Stimulated activated CD8-positive, alpha-beta memory T cell treated with anti-CD3 and anti-CD28 coated beads, Interleukin-15, amount 100 ng/mL, for 1 hour (primary cell): ENCODE data around the gene ASB6.
"Not testable (repeated sequence)": the region's sequence is repeated elsewhere in the genome, so short reads cannot be mapped to it uniquely, and the experiment has no call there.

ENCODE experiments used
- DNase-seq: peaks from one replicate; pipeline ENCODE4 v3.0.0-alpha.2; 2020; ENCODE audit warnings: low read depth

ASB6 gene

DNA sequence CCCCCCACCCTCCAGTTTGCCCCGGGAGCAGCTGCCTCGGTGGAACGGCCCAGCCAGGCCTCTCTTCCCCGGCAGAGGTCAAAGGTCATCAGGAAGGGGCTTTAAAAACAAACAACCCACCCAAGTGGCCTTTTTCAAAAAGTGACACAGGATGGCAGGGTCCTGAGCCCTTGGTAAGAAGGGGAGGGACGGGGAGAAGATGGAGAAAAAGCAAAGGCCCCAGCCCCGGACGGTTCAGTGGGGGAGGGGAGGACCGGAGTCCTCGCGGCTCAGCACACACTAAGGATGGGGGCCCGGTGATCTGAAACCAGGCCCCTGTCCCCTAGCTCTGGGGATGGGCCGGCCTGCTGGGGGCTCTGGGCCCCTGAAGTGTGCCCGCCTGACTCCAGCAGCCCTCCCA lies 24.6 kb upstream of the ASB6 start:
- DNase-seq = no peak

DNA sequence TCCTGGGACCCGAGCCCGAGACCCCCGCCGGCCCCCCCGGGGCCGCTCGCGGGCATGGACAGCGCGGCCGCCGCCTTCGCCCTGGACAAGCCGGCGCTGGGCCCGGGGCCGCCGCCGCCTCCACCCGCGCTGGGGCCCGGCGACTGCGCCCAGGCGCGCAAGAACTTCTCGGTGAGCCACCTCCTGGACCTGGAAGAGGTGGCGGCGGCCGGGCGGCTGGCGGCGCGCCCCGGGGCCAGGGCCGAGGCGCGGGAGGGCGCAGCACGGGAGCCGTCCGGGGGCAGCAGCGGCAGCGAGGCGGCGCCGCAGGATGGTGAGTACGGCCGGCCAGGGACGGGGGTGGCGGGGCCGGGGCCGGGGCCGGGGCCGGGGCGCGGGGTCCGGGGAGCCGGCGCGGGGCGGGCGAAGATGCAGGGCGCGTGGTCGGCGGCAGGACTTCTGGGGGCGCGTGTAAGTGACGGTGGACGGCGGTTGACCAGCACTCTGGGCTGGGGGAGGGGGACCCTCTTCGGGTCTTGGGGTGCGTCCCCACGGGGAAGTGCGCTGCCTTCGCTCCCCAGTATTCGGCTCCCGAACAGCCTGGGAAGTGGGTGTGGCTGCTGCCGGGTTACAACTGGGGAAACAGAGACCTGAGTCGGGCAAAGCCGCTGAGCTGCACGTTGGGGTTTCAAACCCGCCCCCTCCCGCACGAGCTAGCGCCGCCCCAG lies 24.0 kb upstream of the ASB6 start:
- no peak for DNase-seq

DNA sequence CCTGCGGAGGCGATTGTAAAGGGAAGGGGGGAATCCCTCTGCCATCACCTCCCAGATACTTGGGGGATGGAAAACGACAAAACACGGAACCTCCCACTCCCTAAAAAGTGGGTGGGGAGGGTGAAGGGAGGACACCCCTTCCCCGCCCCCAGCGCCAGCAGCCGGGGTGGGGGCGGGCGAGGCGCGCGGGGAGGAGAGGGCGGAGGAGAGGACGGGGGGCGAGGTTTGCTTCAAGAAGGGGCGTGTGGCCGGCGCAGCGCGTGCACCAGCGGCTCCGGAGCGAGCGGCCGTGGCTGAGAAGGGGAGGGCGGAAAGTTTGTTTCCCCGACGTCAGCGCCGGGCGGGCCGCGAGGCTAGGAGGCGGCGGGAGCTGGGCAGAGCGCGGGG lies 23.4 kb upstream of the ASB6 start, which contains the start of gene PRRX2:
Gene PRRX2, plus strand, starts transcription at position 259 of the 387 bp plus-strand sequence. CDS start 221 bp downstream, outside the sequence.
- no peak for DNase-seq

DNA sequence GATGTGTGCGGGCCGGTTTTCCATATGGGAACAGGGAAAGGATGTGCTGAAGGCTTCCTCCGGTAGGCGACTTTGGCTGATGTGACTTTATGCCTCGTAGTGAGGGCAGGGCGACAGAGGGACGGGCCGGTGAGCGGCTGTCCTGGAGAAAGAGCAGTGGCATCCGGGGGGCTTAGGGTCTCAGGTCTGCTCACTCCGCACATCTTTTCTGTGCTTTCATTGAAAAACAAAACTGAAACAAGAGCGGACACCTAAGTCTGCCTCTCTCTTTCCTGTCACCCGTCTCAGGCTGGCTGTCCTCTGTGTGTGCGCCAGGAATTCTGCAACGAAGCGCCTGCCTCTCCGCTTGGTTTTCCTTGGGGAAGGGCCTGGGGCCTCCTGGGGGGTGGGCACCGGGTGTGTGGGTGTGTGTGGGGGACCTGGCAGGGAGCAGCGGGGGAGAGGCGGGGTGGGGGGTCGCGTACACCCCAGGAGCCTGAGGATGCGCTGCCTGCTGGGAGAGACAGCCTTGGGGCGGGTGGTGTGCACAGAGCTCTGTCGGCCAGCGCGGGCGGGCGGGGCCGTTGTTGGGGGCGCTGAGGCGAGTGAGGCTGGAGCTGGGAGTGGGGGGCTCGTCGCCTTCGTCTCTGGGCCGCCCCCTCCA lies 22.9 kb upstream of the ASB6 start:
- DNase-seq = no peak

DNA sequence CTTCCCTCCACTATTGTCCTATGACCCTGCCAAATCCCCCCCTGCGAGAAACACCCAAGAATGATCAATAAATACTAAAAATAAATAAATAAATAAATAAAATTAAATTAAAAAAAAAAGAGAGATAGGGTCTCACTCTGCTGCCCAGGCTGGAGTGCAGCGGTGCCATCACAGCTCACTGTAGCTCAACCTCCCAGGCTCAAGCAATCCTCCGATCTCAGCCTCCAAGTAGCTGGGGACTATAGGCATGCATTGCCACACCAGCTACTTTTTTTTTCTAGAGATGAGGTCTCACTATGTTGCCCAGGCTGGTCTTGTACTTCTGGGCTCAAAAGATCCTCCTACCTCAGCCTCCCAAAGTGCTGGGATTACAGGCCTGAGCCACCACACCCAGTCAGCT lies 20.3 kb upstream of the ASB6 start:
- DNase-seq = not testable (repeated sequence)

DNA sequence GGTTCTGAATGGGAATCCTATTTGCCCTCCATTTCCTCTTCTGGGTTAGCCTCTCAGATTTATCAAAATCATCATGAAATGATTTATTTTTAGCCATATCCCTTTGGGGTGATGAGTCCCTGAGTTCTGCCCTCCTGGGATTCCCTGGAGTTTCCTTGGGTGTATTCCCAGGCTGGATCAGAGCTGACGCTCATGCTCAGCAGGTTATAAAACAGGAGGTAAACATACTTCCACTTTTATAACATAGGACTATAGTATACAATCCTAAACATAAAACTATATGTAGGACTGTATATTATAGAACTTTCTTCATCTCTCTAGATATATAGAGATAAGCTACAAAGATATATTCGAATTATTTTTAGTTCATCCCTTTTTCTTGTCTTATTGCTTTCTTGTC lies 19.1 kb upstream of the ASB6 start:
- DNase-seq = no peak

DNA sequence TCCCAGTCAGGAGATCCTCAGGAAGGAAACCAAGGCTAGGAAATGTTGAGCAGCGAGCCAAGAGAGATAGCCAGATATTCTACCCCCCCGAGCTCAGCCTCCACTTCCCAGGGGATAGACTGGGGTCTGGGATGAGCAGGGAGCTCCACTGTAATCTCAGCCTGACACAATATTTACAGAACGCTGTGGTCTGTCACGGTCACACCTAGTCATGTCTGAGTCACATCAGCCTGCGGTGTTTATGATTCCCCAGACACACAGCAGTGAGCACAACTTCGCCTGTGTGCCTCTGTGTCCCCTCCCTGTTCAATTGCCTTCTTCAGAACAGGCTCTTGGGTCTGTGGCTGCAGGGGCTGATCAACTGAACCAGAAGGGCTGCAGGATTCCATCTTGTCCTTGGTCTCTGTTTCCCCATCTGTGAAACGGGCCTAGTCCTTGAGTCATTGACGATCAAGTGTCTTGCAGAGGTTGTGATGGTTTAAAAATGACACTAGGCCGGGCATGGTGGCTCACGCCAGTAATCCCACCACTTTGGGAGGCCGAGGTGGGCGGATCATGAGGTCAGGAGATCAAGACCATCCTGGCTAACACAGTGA lies 14.9 kb upstream of the ASB6 start:
- DNase-seq = no peak

DNA sequence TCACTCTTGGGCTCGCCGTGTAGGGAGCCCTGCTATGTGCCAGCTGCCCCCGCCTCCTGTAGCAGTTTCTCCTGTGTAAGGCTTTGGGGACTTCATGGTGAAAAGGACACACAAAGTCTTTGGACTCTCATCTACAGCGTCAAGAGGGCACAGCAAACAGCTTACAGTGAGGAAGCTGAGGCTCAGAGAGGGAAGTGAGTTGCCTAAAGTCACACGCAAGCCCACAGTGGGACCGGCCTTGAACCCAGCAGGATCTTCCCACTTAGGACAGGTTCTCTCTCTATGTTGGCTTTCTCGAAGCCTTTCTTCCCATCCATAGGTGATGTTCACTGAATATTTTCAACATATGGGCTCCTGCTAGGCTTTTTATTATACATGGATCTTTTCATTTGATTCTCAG lies 13.7 kb upstream of the ASB6 start:
- DNase-seq = no peak

DNA sequence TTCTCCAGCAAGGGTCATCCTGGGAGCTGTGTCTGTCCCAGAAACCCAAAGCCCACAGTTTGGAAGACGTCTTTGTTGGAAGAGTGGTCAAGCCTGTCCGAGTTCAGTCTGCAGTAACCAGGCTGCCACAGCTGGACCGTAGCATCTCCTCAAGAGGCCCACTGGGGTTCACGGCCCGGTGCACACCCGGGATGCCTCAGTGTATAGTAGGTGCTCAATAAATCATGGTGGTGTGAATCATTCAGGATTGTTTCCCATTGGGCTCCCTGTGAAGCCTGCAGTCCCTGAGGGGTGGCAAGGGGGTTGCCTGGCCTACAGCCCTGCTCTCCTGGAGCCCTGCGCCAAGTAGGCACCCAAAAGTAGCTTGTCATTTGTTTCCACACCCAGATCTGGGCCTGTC lies 13.2 kb upstream of the ASB6 start:
- no peak for DNase-seq

DNA sequence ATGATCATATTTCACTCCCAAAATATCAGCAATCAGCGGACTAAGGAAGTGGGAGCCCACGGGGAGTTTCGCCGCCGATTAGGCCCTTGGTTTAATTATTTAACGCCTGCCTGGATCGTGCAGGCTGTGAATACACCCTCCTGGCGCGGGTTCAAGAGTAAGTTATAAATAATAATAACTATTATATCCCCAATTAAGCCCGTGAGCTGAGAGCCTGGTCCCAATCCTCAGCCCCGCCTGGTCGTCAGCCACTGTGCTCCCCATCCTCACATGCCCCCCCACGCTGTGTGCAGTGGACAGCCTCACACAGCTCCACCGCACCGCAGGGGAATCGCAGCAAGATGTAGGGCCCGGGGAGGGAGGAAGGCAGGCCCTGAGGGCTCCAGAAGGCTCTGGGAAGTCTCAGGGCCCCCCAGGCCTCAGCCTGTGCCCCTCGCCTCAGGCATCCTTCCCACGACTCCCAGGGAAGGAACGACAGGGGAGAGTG lies 12.6 kb upstream of the ASB6 start:
- no peak for DNase-seq

DNA sequence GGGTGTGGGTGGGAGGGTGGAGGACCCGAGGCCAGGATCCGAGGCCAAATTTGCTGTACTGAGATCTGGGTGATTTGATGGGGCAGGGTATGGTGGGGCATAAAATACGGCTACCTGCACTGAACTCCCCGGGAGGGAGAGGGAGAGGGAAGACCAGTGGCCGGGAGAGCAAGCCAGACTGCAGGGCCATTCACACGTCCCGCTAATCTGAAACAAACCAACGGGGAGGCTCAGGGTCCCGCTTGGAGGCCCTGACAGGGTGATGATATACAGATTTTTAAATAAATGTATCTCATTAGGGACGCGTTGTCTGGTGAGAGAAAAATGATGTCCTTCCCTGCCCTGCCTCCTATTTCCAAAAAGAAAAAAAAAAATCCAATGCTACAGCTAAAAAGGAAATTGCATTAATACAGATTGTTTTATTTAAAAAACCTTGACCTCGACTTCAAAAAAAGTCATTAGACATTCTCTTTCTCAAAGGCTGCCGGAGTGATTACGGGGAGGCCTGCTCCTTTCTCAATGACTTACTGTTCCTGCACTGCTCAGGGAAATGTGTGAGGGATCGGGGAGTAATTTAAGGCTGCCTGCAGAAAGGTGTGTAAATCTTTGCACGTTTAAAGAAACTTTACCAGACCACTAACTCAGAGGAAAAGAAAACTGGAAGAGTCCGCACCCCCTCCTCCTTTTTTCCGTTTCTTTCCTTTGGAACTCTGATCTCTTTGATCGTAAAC lies 12.0 kb upstream of the ASB6 start:
- DNase-seq = no peak

DNA sequence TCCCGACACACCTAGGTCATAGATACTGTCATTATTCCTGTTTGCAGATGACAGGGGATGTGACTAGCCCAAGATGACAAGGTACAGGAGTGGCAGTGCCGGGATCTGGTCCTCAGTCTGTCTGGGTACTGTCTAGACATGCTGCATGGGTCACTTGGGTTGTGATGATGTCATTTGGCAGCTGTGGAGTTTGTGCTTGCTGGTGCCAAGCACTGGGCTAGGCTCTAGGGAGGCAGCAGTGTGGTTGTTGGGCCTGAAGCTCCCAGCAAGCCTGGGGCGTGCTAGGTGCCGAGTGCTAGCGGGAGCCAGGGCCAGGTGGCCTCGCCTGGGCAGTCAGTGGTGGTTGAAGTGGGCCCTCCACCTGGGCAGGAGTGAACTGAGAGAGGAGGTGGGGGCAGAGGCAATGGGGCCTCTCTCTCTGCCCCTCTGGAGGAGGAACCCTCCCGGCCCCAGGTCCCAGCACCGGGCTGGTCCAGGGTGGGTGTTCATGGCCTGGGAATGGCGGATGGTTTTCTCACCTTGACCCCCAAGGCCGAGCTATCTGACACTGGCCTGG lies 8.8 kb upstream of the ASB6 start:
- DNase-seq = no peak

DNA sequence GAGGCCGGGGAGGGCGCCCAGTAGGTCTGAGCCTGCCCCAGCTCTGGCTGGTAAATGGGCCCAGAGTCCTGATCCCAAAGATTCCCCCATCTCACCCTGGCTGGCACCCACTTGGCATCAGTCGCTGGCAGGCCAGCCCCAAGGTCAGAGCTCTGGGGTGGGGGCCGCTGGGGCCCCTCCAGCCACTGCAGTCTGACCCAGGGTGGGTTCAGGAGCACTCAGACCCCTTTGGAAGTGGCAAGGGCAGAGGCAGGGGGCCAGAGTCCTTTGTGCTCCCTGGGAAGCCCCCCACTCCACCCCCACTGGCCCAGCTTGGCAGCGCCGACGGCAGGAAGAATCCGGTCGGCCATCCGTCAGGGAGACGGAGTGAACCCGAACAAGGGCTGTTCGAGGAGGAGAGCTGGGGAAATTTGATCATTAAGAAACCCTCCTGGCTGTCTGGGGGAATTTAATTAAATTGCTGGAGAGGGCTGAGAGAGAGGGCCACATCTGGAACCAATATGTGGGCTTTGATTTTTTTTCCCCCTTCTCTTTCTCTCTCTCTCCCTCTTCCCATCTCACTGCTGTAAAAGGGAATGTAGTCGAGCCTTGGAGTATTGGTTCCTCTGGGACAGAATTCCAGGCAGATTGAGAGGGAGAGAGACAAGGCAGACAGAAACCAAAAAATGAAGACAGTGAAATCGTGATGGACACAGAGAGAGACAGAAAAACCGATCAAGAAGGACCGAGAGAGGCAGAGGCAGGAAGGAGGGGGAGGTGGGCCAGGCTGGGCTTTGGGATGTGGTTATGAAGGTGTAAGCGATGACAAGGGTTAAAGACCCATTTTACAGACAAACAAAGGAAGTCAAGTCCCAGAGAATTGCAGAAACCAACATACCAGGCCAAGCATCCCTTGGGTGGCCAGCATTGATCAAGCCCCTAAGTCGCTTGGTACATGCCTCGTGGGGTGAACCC lies 8.1 kb upstream of the ASB6 start:
- no peak for DNase-seq

DNA sequence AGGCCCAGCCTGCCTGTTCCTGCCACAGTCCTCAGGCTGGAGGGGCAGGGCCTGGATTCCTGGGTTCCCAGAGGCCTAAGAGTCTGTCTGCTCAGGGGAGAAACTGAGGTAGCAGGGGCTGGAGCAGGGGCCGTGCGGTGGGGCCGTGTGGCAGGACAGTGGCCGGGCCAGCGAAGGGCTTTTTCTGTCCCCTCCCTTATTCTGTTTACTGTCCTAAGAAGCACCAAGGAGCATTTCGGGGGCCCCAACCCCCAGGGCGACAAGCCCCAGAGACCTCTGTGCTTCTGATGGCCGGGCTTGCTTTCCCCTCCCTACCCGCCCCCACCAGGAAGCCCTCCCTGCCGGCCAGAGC lies 6.8 kb upstream of the ASB6 start:
- no peak for DNase-seq

DNA sequence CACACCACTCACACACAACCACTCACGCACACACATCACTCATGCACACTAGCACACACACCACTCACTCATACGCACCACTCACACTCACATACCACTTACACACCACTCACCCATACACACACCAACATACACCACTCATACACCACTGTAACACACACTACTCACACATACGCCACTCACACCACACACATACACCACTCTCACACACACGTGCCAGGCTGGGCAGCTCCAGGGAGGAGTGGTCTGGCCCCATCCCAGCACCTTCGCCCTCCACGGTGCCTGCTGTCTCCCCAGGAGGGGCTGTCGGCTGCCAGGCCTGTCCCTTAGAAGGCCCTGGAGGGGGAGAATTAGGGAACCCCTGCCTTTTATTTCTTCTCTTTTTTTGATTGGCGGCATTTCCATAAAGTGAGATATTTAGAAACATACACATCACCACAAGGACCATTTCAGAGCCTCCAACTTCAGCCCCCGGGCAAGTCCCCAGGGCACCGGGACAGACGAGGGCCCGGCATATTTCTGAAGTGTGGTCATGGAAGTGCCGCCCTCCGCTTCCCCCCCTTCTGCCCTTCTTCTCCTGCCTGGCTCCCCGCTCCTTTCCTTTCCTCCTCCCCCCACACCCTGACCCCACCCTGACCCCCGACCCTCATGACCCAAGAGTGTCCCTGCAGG lies 6.3 kb upstream of the ASB6 start:
- no peak for DNase-seq

DNA sequence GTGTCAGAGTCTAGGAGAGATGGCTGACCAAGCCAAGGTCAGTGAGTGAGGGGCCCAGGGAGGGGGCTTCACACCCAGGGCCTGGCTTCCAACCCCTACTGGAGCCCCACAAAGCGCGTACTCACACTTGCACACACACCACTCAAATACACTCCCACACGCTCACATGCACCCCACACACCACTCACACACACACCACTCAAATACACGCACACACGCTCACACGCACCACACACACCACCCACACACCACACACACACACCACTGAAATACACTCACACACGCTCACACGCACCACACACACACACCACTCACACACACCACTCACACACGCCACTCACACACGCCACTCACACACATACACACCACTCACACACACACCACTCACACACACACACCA lies 5.7 kb upstream of the ASB6 start:
- no peak for DNase-seq

DNA sequence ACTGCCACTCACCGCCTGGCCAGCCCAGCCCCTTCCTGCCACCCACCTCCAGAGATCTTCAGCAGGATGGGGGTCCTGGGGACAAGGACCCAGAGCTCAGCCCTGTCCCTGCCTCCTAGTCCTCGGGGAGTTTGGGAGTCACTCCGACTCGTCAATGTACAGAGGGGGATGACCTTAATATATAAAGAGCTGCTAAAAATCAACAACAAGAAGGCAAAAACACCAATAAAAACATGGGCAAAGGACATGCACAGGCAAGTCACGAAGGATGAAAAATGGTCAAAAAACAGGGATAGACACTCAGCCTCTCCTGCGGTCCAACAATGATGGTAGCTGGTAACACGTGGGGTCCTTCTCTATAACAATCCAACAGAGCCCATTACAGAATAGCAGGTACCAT lies 4.7 kb upstream of the ASB6 start:
- DNase-seq = no peak

DNA sequence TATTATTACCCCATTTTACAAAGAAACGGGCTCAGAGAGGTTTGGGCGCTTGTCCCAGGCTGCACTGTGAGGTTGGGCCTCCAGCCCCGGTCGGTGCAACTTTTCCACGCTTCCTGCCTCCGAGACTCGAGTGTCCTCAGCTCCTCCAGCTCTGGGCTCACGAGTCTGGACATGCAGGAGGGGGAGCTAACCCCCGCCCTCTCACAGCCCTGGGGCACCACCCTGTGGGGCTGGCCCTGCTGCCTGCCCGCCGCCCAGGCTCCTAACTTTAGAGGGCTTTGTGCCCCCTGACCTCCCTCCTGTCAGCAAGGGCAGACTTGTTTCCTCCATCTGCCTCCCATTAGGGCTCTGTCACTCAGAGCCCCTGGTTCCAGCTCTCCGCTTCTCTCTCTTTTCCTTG lies 4.3 kb upstream of the ASB6 start:
- DNase-seq = no peak

DNA sequence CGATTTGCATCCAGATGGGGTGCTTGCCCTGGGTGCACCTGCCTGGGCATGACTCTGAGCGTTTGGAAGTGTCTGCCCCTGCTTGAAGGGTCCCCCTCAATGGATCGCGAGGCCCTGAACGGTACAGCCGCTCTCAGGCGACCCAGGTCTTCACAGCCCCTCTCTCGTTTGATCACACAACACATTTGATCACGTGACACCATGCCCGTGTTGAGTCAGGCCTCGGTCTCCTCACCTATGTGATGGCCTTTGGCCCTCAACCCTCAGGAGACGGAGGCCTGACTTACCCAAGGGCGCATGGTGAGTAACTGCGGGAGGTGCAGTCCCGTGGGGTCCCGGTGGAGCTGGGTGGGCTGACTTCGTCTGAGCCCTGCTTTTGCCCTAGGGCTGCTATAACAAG lies 3.0 kb upstream of the ASB6 start:
- DNase-seq = no peak

DNA sequence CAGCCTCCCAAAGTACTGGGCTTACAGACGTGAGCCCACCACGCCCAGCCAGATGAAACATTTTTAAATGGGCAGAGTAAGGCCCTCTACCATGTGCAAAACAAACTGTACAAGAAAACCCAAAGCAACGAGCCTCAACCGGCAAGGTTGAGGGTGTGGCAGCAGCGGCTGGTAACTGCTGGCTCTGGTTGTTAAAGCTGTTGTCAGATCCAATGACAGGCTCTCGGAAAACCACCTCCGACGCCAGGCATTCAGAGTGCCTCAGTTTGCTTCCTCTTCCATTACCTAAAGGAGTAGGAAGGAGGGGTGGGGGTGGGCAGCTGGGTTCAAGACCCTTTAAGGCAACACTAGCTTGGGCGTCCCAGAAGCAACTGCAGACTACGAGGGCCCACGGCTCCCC lies 2.4 kb upstream of the ASB6 start:
- no peak for DNase-seq

DNA sequence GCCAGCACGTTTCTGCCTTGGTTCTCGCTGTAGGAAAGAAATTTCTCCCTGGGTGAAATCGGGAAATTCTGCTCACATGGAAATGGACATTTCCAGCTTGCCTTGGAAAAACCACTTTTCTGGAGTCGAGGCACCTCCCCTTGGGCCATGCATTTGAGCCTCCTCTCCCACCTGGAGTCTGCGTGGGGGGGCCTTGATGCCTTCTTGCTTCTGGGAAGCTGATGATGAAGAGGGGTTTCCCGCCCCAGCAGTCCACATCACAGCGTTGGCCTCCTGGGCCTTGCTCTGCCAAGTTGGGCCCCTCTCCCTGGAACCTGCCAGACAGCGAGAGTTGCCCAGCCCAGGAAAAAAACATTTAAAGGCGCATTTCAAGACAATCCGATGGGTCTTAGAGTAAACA lies 1.8 kb upstream of the ASB6 start:
- DNase-seq = no peak
